ENCODE results near the gene FBXO17. TPM values are rescaled to one million over a fixed set of nuclear protein-coding genes. Genes with fewer than 3 reads are reported as not detected.
A peak's percentile ranks its signal among the peaks of the same experiment; 100 is the strongest.

FBXO17 gene
- total RNA-seq, 1 donor from 2014 or later: 44.9 TPM

DNA sequence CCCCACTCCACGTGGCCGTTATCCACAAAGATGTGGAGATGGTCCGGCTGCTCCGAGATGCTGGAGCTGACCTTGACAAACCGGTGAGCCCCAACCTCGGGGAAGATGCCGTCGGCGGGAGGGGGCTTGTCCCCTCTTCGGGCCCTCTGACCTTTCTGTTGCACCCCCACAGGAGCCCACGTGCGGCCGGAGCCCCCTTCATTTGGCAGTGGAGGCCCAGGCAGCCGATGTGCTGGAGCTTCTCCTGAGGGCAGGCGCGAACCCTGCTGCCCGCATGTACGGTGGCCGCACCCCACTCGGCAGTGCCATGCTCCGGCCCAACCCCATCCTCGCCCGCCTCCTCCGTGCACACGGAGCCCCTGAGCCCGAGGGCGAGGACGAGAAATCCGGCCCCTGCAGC is 68.3 kb downstream of the FBXO17 start:
- no peak for DNase-seq (ENCODE audit: extremely low spot score, unreplicated experiment)
- Mint-ChIP-seq H3K27ac (ENCODE audit: unreplicated experiment) (no peak overlapping the region), H3K9me3 (ENCODE audit: unreplicated experiment) (no peaks in the 10 kb centered on the region), H3K4me1 (ENCODE audit: unreplicated experiment) (no peaks in the 10 kb centered on the region), H3K36me3 (ENCODE audit: unreplicated experiment) (peaks cover 10% of the 10 kb centered on the region), H3K4me3 (ENCODE audit: unreplicated experiment) (no peak overlapping the region), H3K27me3 (ENCODE audit: unreplicated experiment) (no peaks in the 10 kb centered on the region)
- TF ChIP-seq, protein P1, sequence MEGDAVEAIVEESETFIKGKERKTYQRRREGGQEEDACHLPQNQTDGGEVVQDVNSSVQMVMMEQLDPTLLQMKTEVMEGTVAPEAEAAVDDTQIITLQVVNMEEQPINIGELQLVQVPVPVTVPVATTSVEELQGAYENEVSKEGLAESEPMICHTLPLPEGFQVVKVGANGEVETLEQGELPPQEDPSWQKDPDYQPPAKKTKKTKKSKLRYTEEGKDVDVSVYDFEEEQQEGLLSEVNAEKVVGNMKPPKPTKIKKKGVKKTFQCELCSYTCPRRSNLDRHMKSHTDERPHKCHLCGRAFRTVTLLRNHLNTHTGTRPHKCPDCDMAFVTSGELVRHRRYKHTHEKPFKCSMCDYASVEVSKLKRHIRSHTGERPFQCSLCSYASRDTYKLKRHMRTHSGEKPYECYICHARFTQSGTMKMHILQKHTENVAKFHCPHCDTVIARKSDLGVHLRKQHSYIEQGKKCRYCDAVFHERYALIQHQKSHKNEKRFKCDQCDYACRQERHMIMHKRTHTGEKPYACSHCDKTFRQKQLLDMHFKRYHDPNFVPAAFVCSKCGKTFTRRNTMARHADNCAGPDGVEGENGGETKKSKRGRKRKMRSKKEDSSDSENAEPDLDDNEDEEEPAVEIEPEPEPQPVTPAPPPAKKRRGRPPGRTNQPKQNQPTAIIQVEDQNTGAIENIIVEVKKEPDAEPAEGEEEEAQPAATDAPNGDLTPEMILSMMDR (IDR thresholded peaks at IDR 0.05): no peak

DNA sequence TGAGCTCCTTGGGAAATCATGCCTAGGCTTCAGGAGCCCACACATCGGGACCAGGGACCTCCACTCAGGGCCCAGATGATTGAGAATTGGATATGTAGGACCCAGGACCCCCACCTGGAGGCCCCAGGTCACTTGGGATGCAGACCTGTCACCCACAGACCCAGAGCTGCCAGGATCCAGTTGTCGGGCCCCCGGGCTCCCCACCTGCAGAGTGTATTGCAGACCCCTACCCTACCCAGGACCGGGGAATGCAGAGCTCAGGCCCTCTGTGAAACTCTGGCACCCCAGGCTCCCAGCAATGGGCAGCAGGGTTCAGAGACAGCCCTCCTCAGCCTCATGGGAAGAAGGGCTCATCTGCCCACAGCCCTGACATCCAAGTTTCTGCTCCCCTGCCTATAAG is 69.9 kb downstream of the FBXO17 start:
- TF ChIP-seq, protein P1 (IDR thresholded peaks at IDR 0.05): no peak
- no peak overlapping the region for H3K4me3 Mint-ChIP-seq (ENCODE audit: unreplicated experiment)
- H3K4me1 Mint-ChIP-seq (ENCODE audit: unreplicated experiment): peaks cover 9% of the 10 kb centered on the region
- peaks cover 10% of the 10 kb centered on the region for H3K36me3 Mint-ChIP-seq (ENCODE audit: unreplicated experiment)
- no peak for DNase-seq (ENCODE audit: extremely low spot score, unreplicated experiment)
- no peaks in the 10 kb centered on the region for H3K27me3 Mint-ChIP-seq (ENCODE audit: unreplicated experiment)
- H3K27ac Mint-ChIP-seq (ENCODE audit: unreplicated experiment): no peak overlapping the region
- no peaks in the 10 kb centered on the region for H3K9me3 Mint-ChIP-seq (ENCODE audit: unreplicated experiment)

DNA sequence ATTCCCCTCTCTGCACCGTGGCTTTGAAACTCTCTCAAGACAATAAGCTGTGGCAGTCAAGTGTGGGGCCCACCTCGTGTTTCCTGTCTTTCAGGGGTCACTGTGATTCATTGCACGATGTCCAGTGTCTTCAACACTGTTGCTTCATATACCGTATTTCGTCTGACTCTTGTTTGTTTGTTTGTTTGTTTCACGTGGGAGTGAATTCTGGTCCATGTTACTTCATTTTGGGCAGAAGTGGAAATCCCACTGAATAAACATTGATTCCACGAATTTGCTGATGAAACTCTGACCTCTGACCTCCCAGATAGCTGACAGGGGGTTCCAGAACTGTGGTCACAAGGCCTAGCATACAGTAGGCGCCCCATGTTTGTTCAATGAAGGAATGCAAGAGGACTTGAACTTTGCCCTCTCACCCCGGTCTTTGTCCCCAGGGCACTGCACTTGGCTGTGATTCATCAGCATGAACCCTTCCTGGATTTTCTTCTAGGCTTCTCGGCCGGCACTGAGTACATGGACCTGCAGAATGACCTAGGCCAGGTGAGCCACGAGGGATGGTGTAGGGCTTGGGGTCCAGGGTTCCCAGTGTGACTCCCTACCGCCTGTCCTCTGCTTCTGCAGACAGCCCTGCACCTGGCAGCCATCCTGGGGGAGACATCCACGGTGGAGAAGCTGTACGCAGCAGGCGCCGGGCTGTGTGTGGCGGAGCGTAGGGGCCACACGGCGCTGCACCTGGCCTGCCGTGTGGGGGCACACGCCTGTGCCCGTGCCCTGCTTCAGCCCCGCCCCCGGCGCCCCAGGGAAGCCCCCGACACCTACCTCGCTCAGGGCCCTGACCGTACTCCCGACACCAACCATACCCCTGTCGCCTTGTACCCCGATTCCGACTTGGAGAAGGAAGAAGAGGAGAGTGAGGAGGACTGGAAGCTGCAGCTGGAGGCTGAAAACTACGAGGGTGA is 70.7 kb downstream of the FBXO17 start:
- no peaks in the 10 kb centered on the region for H3K27me3 Mint-ChIP-seq (ENCODE audit: unreplicated experiment)
- peaks cover 13% of the 10 kb centered on the region for H3K4me1 Mint-ChIP-seq (ENCODE audit: unreplicated experiment)
- no peaks in the 10 kb centered on the region for H3K9me3 Mint-ChIP-seq (ENCODE audit: unreplicated experiment)
- DNase-seq (ENCODE audit: extremely low spot score, unreplicated experiment): no peak
- peaks cover 10% of the 10 kb centered on the region for H3K36me3 Mint-ChIP-seq (ENCODE audit: unreplicated experiment)
- peak overlapping the region; percentile 20 for H3K27ac Mint-ChIP-seq (ENCODE audit: unreplicated experiment)
- no peak overlapping the region for H3K4me3 Mint-ChIP-seq (ENCODE audit: unreplicated experiment)
- TF ChIP-seq, protein P1 (IDR thresholded peaks at IDR 0.05): no peak

DNA sequence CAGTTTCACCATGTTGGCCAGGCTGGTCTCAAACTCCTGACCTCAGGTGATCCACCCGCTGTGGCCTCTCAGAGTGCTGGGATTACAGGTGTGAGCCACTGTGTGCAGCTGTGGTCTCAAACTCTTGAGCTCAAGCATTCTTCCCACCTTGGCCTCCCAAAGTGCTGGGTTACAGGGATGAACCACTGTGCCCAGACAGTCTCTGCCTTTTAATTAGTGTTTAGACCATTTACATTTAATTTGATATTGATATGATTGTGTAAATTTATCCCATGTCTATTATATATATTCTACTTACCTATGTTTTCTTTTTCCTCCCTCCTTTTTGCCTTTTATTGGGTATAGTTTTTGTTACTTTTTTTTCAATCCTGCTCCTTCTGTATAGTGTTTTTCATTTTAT is 73.9 kb downstream of the FBXO17 start:
- no peak for DNase-seq (ENCODE audit: extremely low spot score, unreplicated experiment)
- no peak overlapping the region for H3K27ac Mint-ChIP-seq (ENCODE audit: unreplicated experiment)
- peaks cover 28% of the 10 kb centered on the region for H3K4me1 Mint-ChIP-seq (ENCODE audit: unreplicated experiment)
- no peak overlapping the region for H3K4me3 Mint-ChIP-seq (ENCODE audit: unreplicated experiment)
- peaks cover 2% of the 10 kb centered on the region for H3K36me3 Mint-ChIP-seq (ENCODE audit: unreplicated experiment)
- H3K9me3 Mint-ChIP-seq (ENCODE audit: unreplicated experiment): no peaks in the 10 kb centered on the region
- TF ChIP-seq, protein P1 (IDR thresholded peaks at IDR 0.05): no peak
- no peaks in the 10 kb centered on the region for H3K27me3 Mint-ChIP-seq (ENCODE audit: unreplicated experiment)

DNA sequence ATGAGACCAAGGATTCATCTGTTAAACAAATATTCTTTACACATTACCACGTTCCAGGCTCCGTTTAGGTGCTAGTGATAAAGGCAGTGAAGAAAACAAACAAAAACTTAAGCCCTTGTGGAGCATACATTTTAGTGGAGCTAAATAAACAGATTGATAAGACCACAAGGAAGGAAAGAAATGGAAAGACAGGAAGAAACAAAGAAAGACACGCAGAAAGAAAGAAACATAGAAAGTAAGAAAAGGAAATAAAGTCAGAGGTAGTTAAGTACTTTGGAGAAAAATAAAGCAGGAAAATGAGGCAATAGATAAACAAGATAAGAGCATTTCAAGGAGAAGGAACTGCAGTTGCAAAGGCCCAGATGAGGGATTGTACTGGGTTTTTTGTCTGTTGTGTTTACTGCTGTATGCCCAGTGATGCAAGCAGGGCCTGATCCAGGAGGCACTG is 74.8 kb downstream of the FBXO17 start:
- peak overlapping the region; percentile 97 for H3K4me3 Mint-ChIP-seq (ENCODE audit: unreplicated experiment)
- peaks cover 2% of the 10 kb centered on the region for H3K36me3 Mint-ChIP-seq (ENCODE audit: unreplicated experiment)
- H3K9me3 Mint-ChIP-seq (ENCODE audit: unreplicated experiment): no peaks in the 10 kb centered on the region
- H3K27ac Mint-ChIP-seq (ENCODE audit: unreplicated experiment): peak overlapping the region; percentile 92
- TF ChIP-seq, protein P1 (IDR thresholded peaks at IDR 0.05): no peak
- no peak for DNase-seq (ENCODE audit: extremely low spot score, unreplicated experiment)
- H3K27me3 Mint-ChIP-seq (ENCODE audit: unreplicated experiment): no peaks in the 10 kb centered on the region
- peaks cover 28% of the 10 kb centered on the region for H3K4me1 Mint-ChIP-seq (ENCODE audit: unreplicated experiment)
